GM18868 (cell line): ENCODE results near the gene DNAJC8.
A peak's percentile ranks its signal among the peaks of the same experiment; 100 is the strongest.

Experiments
- ATAC-seq: cut with Tn5 transposase; IDR thresholded peaks from one replicate; pipeline ENCODE4 v1.9.1; 2021; ENCODE audit warnings: mild to moderate bottlenecking, moderate library complexity; ENCODE audit not compliant: unreplicated experiment

Gene DNAJC8

DNA sequence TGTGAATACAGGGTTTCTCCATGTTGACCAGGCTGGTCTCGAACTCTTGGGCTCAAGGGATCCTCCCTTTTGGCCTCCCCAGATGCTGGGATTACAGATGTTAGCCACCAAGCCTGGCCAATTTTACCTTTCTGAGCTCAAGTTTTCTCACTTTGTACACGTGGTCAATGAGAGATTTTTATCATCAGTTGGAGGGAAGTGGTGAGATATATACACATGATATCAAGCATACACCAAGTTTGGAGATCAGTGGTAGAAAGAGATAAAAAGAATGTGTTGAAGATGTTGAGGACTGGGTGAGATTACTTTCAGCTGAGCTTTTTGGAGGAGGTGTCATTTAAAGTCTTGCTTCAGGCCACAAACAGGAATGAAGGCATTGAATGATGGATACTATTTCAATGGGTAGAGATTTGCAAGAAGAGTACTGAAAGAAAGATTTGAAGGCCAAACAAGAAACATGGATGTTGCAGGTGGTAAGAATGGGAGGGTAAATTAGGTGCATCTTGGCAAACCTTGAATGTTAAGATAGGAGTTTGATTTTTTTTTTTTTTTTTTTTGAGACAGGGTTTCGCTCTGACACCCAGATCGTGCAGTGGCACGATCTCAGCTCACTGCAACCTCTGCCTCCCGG, 23.5 kb upstream of the DNAJC8 start:
- ATAC-seq = no peak

DNA sequence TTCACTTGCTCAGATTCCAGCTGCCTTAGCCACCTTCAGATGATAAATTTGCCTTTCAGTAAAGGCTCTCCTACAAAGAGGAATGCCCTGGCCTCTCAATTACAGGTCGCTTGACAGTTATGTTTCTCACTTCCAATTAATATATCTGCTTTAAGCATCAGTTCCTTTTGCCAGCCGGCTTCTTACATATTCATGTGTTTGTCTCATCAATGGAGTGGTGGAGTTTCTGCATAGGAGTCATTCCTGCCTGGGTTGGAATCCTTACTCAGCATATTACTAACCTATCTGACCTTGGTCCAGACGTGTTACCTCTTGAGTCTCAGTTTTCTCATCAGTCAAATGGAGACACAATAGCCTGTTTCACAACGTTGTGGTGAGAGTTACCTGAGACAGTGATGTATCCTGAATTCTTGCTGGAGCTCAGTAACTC, 17.1 kb upstream of the DNAJC8 start:
- no peak for ATAC-seq

DNA sequence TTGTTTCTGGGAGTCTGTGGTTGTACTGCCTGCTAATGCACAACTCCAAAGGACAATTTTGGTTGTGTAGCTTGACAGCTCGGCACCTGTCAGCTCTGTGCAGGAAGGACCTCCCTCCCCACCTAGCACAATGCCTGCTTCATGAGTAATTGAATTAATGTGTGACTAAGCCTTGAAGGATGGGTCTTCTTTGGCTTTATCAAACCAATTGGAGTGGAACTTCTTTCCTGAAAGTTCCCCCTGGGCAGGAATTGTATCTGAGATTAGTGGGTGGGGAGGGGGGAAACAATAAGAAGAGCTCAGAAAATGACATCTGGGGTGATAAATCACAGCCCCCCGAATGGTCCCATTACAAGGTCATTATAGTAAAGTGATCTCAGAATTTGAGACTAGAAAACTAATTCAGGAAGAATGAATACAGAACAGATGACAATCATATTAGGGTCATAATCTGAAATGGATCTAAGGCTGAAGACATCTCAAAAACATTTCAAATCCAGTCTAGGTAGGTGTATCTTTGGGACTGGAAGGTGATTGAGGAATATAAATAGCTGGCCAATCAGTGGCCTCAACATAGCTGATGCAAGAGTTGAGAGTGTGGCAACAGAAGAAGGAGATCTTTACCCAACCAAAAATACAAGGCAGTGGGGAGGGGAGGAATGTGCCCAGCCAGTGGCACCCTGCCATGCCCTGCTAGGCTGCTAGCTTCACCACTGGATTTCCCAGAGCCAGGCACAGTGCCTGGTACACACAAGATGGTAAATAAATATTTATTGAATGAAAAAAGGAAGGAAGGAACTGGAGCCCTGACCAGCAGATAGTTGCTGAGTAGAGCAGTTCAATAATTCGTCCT, 16.4 kb upstream of the DNAJC8 start:
- no peak for ATAC-seq

GRCh38 chr1:28248273-28249012, 15.6 kb upstream of the DNAJC8 start:
- ATAC-seq = no peak

- ATAC-seq = no peak
Measured at GRCh38 chr1:28247612-28248272, 14.9 kb upstream of the DNAJC8 start.

DNA sequence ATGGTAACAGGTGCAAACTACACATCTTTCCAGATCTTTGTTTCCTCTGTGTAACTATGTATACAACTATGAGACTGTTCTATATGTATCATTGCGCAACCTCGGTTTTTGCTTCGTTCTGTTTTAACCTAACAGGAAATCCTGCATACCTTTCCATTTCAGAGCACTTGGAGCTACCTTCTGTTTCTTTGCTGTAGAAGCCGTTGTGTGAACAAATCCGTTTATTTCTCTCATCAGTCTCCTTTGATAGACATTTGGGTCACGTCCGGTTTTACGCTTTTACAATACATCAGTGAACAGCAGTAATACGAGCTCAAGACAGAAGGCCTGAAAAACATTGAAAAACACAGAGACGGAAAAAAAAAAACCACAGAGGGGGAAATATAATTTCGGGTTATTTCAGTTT, 13.6 kb upstream of the DNAJC8 start:
- no peak for ATAC-seq

DNA sequence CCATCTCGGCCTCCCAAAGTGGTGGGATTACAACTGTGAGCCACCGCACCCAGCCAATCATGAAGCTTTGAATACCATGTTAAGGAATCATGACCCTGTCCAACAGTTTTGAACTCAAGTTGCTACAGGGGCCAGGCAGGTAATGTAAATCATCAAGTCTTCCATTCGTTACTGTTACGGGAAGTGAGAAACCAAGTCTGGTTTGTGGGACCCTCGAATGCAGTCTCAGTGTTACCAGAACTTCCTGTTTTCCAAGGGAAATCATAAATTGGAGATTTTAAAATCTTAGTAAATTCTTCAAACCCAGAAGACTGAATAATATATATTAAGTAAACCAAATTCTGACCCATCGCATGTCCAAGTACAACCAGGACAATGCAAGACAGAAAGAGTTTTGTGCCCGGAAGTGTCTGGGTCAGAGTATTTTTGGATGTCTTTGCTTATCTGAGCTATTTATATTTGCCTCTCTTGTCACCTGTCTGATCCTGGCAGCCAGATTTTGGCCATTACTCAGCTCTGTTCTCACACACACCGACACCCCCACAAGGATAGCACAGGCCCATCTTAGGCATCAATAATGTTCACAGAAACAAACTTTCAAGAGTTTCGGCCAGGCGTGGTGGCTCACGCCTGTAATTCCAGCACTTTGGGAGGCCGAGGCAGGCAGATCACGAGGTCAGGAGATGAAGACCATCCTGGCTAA, 11.9 kb upstream of the DNAJC8 start:
- ATAC-seq = no peak

GRCh38 chr1:28243685-28244311, 11.0 kb upstream of the DNAJC8 start:
- no peak for ATAC-seq

GRCh38 chr1:28241638-28242241, 8.9 kb upstream of the DNAJC8 start:
- ATAC-seq = no peak

DNA sequence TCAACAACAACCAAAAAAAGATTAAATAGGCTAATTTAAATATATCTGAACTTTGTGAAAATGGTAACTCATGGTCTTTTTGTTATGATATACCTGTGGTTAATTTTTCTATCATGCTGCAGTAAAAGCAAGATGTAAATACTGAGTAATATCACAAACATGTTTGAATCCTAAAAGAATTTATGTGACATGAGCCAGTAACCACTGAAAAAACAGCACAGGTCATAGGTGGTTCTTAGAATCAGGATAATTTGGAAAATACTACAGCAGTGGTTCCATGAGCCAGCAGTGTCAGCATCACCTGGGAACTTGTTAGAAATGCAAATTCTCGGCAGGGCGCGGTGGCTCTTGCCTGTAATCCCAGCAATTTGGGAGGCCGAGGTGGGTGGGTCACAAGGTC, 7.2 kb upstream of the DNAJC8 start:
- ATAC-seq = no peak

- ATAC-seq = no peak
Measured at GRCh38 chr1:28239004-28239403, 6.2 kb upstream of the DNAJC8 start.

DNA sequence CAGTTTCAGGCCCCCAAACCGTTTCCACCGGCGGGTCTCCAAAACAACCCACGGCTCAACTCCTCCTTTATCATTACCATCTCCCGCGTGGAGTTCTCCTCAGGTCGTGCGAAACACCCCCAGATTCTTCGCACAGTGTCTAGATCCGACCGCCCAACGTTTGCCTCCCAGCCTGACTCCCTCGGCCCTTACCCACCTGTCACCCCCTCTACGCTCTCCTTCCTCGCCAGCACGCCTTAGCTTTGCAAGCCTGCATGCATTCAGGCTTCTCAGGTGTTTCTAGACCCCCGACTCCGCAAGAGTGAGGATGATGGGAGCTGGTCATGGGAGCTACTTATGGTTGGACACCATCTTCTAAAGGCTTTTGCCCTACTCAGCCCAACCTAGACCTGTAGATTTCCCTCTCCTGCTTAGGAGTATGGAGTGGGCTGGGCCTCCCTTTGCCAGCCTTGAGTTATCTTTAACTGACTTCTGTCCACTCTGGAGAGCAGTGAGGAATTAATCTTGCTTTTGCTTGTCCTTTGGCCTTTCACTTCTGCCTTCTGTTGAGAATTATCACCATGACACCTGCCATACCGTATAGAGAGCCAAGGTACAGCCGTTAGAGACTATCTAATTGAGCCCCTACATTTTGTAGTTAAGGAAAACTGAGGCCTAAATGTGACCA, 4.0 kb upstream of the DNAJC8 start:
- no peak for ATAC-seq

GRCh38 chr1:28235755-28236655, 3.2 kb upstream of the DNAJC8 start, which contains the start of gene ATP5IF1:
Gene ATP5IF1 (plus strand): TSS chr1:28236124. CDS start chr1:28236184, 60 bp downstream.
- peak; percentile 88 for ATAC-seq

GRCh38 chr1:28233264-28233606, 406 bp upstream of the DNAJC8 start:
- ATAC-seq = no peak

DNA sequence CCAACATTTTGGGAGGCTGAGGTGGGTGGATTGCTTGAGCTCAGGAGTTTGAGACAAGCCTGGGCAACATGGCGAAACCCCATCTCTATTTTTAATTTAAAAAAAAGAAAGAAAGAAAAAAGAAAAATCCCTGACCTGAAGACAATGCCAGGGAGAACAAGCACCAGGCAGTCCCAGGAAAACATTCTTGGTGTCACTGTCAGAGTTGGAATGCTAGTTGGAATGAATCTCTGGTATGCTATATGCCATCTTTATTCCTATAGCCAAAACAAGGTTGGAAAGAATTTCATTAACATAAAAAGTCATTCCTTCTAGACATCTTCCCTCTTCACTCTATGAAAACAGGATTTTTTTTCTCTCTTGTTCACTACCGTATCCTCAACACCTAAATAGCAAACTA, 2.8 kb downstream of the DNAJC8 start:
- no peak for ATAC-seq

GRCh38 chr1:28229089-28229488, 3.7 kb downstream of the DNAJC8 start:
- no peak for ATAC-seq

GRCh38 chr1:28213315-28213714, 19.5 kb downstream of the DNAJC8 start:
- no peak for ATAC-seq

DNA sequence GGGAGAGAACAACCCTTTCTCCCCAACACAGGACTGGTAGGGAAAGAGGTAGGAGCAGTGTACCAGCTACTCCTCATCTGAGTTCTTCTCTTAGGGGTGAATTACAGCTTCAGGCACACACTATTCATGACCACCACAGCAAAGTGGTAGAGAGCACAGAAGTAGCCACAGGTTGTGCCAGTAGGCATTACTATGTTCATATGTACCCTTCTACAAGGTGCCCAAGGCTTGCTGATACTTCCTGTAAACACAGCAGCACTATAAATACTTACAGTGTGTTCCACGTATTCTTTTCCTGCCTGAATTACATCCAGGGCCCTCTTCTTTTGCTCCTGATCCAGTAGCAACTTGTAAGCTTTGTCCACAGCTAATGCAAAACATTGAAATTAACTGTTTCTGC, 23.1 kb downstream of the DNAJC8 start:
- ATAC-seq = no peak
